ENCODE data around the gene CAMK2N1. TPM values are rescaled to one million over a fixed set of nuclear protein-coding genes. Genes with fewer than 3 reads are reported as not detected.

CAMK2N1 gene
- total and polyA plus RNA-seq, 2 of the 8 experiments (the other 6 are each of a cell fraction or from before 2014, with no cell fraction given): 2.3 to 5.6 TPM

DNA sequence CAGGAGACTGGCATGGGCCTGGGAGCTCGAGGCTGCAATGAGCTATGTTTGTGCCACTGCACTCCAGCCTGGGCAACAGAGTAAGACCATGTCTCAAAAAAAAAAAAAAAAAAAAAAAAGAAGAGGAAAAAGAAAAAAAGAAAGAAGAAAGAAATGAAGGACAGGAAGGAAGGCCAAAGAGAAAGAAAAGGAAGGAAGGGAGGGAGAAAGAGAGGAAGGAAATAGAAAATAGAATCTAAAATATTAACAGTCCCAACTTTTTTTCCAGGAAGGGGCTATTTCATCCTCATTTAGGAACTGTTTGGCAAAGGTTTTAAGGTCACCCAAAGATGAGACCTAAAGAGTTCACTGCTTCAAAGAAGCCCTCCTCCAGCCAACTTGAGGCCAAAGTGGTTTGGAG is 19.5 kb upstream of the CAMK2N1 start:
- H3K18ac ChIP-seq (ENCODE audit: extremely low read depth, low read length): no peak overlapping the region
- no peak overlapping the region for H3K27ac ChIP-seq (ENCODE audit: low read depth, low read length)
- H2BK20ac ChIP-seq (ENCODE audit: low read length): no peak overlapping the region
- H3K14ac ChIP-seq (ENCODE audit: insufficient read length): no peak overlapping the region
- no peak overlapping the region for H2AFZ ChIP-seq (ENCODE audit: low read length)
- H4K8ac ChIP-seq (ENCODE audit: extremely low read depth, insufficient read depth, low read length): no peak overlapping the region
- H3K4me3 ChIP-seq (ENCODE audit: extremely low read depth in 1 of 4, insufficient read depth in 2 of 4, low read depth in 3 of 4, low read length in 4 of 4): no peak overlapping the region
- H3K4ac ChIP-seq (replicated peaks; ENCODE audit: insufficient read length, low read depth, low read length): no peak overlapping the region
- H3K23ac ChIP-seq (ENCODE audit: insufficient read length): no peak overlapping the region
- no peak overlapping the region for H2AK5ac ChIP-seq (ENCODE audit: low read depth, low read length)
- no peaks in the 10 kb centered on the region; a peak in 1 of 7 replicates for H3K27me3 ChIP-seq (replicated peaks in 1 of 4; ENCODE audit: control insufficient read depth in 3 of 4, extremely low read depth in 1 of 4, insufficient read depth in 3 of 4, low read length in 3 of 4)
- no peak overlapping the region for H3K4me2 ChIP-seq (ENCODE audit: insufficient read depth in 1 of 2, low read depth in 2 of 2, low read length in 2 of 2)
- FAIRE-seq (no peak), DNase-seq (ENCODE audit: low read depth in 1 of 2, low spot score in 2 of 2) (no peak)
- no peak overlapping the region for H2BK15ac ChIP-seq (ENCODE audit: low read length)
- ChIA-PET POLR2A (ENCODE audit: partially characterized antibody) (interaction anchor here (1.6 kb wide), 1 partner anchor 9 kb away, joined by 3 read pairs; no protein-coding TSS in a partner anchor), CTCF (ENCODE audit: partially characterized antibody) (interaction anchor here (0.8 to 3.2 kb wide), 3 partner anchors 11 to 326 kb away, joined by 3 to 16 read pairs (median 3); no protein-coding TSS in a partner anchor)
- peaks cover 5 to 22% (median 14%) of the 10 kb centered on the region in 4 experiments for H3K36me3 ChIP-seq (ENCODE audit: control insufficient read depth in 2 of 4, insufficient read depth in 4 of 4, low read length in 3 of 4)
- TF ChIP-seq GTF2F1 (IDR thresholded peaks at IDR 0.05; ENCODE audit: borderline replicate concordance, low read depth, low read length): no peak
- no peak for TF ChIP-seq POU5F1 (IDR thresholded peaks at IDR 0.05; ENCODE audit: low read depth, low read length)
- no peak for TF ChIP-seq TAF7 (optimal IDR thresholded peaks at IDR 0.05; ENCODE audit: borderline replicate concordance, low read depth, low read length)
- TF ChIP-seq SAP30 (IDR thresholded peaks at IDR 0.05; ENCODE audit: insufficient read depth, insufficient replicate concordance, low read length): no peak
- H4K5ac ChIP-seq (ENCODE audit: insufficient read length, low read depth, low read length): no peak overlapping the region
- H2BK5ac ChIP-seq (ENCODE audit: low read depth, low read length): no peak overlapping the region
- WGBS, 2 experiments (ENCODE audit: extremely low coverage in 1 of 2, insufficient coverage in 1 of 2, insufficient read length in 1 of 2, insufficient replicate concordance in 2 of 2, low coverage in 1 of 2, low lambda C conversion rate in 2 of 2, missing lambda C conversion rate in 1 of 2): 100% methylated on average over 1 of the region's 1 CpG; no CpG with 5 or more reads in 1 of the 2 experiments
- no peaks in the 10 kb centered on the region for H3K9me3 ChIP-seq (ENCODE audit: insufficient read depth in 2 of 2, low read depth in 1 of 2, low read length in 1 of 2)
- peaks cover 0 to 4% of the 10 kb centered on the region in 2 experiments for H4K20me1 ChIP-seq (replicated peaks in 1 of 2; ENCODE audit: control insufficient read depth in 1 of 2, insufficient read depth in 2 of 2, low read length in 2 of 2)
- H3K79me1 ChIP-seq (ENCODE audit: low read depth, low read length): no peaks in the 10 kb centered on the region; the same call in 1 of the 2 replicates
- H3K9ac ChIP-seq (replicated peaks in 1 of 4; ENCODE audit: extremely low read depth in 1 of 4, low read depth in 3 of 4, low read length in 3 of 4): no peak overlapping the region
- no peak overlapping the region for H2BK12ac ChIP-seq (ENCODE audit: low read depth, low read length)
- peaks cover 0 to 30% of the 10 kb centered on the region in 2 experiments; a peak in 3 of 4 replicates for H3K79me2 ChIP-seq (ENCODE audit: control insufficient read depth in 1 of 2, insufficient read depth in 2 of 2, low read length in 2 of 2)
- peaks cover 0 to 3% (median 2%) of the 10 kb centered on the region in 4 experiments; a peak in 2 of 7 replicates for H3K4me1 ChIP-seq (replicated peaks in 1 of 4; ENCODE audit: control insufficient read depth in 3 of 4, insufficient read depth in 4 of 4, low read length in 3 of 4)
- no peak overlapping the region for H3K56ac ChIP-seq (replicated peaks; ENCODE audit: insufficient read length, low read depth, low read length)
- no peaks in the 10 kb centered on the region; the same call in 1 of the 2 replicates for H3K23me2 ChIP-seq (ENCODE audit: low read depth, low read length)
- no peak overlapping the region for H2BK120ac ChIP-seq (replicated peaks; ENCODE audit: low read depth, low read length)
- no peak overlapping the region for H4K91ac ChIP-seq (replicated peaks; ENCODE audit: insufficient read length, low read length)

Data from H1 (cell line).